Effector memory CD4-positive, alpha-beta T cell (primary cell): ENCODE data around the gene CYP2W1.
A peak's percentile ranks its signal among the peaks of the same experiment; 100 is the strongest.

ENCODE experiments used
- DNase-seq, 3 donors: peaks; one replicate each; pipeline ENCODE4 v3.0.0-alpha.2; 2020
- H3K27ac ChIP-seq: 2 replicates; pipeline ENCODE4 v1.7.0; 2013; ENCODE audit warnings: mild to moderate bottlenecking, low read length, moderate library complexity; ENCODE audit not compliant: insufficient read depth, poor library complexity, severe bottlenecking
- H3K27me3 ChIP-seq: replicated peaks from 2 replicates; pipeline ENCODE4 v1.7.0; 2013; ENCODE audit warnings: mild to moderate bottlenecking, low read length; ENCODE audit not compliant: insufficient read depth, control insufficient read depth, poor library complexity, severe bottlenecking
- H3K36me3 ChIP-seq: 2 replicates; pipeline ENCODE4 v1.7.0; 2013; ENCODE audit warnings: mild to moderate bottlenecking, low read length, moderate library complexity; ENCODE audit not compliant: control insufficient read depth, insufficient read depth
- H3K4me1 ChIP-seq: 2 replicates; pipeline ENCODE4 v1.7.0; 2013; ENCODE audit warnings: low read length, mild to moderate bottlenecking; ENCODE audit not compliant: control insufficient read depth, insufficient read depth, poor library complexity, severe bottlenecking
- H3K4me3 ChIP-seq: 2 replicates; pipeline ENCODE4 v1.7.0; 2013; ENCODE audit warnings: low read length, low read depth, mild to moderate bottlenecking; ENCODE audit not compliant: insufficient read depth, poor library complexity, severe bottlenecking
- H3K9me3 ChIP-seq: 2 replicates; pipeline ENCODE4 v1.7.0; 2013; ENCODE audit warnings: mild to moderate bottlenecking, low read length, moderate library complexity; ENCODE audit not compliant: control insufficient read depth

Gene CYP2W1

DNA sequence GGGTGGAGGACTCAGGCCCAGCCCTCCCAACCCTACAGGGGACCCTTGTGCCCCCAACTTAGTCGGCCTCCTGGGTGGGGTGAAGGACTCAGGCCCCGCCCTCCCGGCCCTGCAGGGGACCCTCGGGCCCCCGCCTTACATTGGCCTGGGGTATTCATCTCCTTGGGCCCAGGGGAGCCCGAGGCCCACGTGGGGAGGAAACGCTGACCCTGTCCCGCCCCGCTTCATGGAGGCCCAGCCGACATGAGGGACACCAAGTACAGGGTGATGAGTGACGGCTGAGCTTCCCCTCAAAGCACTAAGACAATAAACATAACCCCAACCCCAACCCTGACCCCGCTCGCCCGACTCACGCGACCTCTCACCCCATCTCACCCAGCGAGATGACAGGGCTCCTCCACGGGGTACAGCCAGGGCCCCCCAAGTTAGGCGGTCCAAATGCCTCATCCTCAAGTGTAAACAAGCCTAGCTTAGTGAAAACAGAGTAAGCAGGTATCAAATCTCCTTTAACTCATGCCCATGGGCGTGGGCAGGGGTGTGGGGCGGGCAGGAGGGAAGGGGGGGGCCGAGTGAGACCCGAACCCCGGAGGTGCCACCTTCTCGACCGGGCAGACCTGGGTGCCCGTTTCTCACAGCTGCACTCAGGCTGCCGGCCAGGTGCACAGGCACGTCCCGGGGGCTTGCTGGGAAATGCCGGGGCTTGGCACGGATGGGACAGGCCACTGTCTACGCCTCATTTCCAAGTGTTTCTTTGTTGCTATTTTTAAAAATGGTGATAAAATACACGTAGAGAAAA lies 8.2 kb downstream of the CYP2W1 start:
- no peak overlapping the region for H3K4me3 ChIP-seq

DNA sequence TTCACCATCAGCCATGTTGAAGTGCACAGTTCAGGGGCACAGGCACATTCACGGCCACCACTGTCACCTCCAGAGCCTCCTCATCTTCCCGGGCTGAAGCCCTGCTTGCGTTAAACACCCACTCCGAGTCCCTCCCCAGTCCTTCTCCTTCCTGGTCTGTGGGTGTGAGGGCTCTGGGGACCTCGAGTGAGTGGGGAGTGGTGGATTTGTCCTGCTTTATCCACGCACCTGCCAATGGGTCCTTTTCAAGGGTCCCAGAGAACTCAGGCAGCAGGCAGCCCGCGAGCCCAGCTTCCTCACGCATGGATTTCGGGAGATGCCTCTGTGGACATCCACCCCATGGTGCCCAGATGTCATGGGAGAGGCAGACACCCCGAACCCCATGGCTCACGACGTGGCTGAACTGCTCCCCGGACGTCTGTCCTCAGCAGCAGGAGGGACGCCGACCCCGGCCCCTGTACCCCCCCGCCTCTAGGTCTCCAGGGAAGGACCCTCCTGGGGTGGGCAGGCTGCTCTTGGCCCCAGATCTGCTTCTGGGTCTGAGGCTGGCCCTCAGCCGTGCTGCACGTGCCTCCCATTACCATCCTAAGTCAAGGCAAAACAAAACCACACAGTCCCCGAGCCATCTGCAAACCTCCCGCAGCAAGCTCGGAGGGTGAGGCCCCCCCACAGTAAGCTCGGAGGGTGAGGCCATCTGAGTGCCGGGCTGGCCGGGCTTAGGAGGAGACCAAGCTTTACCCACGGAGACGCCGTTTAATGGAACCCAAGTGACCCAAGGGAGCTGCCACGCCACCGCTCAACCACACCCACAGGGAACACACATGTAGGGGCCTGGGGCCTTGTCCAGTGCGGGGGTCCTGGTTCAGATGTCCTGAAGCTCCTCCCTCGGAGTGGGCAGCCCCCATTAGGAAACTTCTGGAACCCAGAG lies 9.0 kb downstream of the CYP2W1 start:
- peaks cover 3% of the 10 kb centered on the region for H3K4me1 ChIP-seq

More for the DNA sequence above, 8.2 kb downstream of the CYP2W1 start:
- peaks cover 14% of the 10 kb centered on the region for H3K27me3 ChIP-seq
- no peak for DNase-seq
- no peak overlapping the region for H3K27ac ChIP-seq
- H3K4me1 ChIP-seq, result peaks cover 3% of the 10 kb centered on the region
- no peaks in the 10 kb centered on the region for H3K9me3 ChIP-seq
- H3K36me3 ChIP-seq, result no peaks in the 10 kb centered on the region

DNA sequence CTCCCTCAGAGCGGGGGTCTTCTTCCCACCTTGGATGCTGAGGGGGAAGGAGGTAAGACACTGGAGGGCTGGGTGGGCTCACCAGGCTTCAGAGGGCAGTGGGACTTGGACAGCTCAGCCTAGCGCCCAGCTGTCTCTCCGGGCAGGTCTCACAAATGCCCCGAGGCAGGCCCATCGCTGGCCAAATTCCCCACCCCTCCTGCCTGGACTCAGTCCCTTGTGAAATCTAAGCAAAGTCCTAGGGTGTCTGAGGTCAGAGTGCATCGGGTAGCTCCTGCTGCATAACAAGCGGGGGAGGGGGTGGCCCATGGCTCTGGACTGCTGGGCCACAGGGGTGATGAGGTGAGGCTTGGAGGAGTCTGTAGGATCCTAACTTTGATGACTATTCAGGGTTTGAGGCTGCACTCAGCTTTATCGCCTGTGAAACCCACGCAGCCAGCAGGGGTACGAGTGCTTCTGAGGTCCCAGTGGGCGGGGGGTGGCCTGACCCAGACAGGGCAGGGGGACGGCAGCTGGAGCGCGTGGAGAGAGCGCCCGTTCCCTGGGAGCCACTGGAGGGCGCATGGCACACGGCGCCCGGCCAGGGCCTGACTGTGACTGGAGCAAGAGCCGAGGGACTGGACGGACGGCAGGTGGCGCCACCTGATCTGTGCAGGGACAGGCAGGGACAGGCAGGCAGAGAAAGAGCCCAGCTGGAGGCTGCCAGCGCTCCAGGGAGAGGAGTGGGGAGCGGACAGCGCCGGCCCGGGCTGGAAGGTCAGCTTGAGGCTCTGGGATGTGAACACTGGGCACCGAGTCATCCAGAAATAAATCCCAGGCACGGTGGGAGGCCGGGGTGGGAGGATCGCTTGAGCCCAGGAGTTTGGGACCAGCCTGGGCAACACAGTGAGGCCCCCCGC lies 10.0 kb downstream of the CYP2W1 start:
- Histone ChIP-seq H3K4me1 (peaks cover 3% of the 10 kb centered on the region), H3K9me3 (no peaks in the 10 kb centered on the region), H3K4me3 (no peak overlapping the region), H3K27me3 (peaks cover 7% of the 10 kb centered on the region), H3K27ac (no peak overlapping the region), H3K36me3 (peaks cover 7% of the 10 kb centered on the region)
- peak; percentile 83 to 89 (median 85) for DNase-seq

More for the DNA sequence above, 9.0 kb downstream of the CYP2W1 start:
- H3K4me3 ChIP-seq, result no peak overlapping the region
- no peak overlapping the region for H3K27ac ChIP-seq
- H3K9me3 ChIP-seq, result no peaks in the 10 kb centered on the region
- H3K27me3 ChIP-seq, result peaks cover 14% of the 10 kb centered on the region
- no peak for DNase-seq
- peaks cover 2% of the 10 kb centered on the region for H3K36me3 ChIP-seq

DNA sequence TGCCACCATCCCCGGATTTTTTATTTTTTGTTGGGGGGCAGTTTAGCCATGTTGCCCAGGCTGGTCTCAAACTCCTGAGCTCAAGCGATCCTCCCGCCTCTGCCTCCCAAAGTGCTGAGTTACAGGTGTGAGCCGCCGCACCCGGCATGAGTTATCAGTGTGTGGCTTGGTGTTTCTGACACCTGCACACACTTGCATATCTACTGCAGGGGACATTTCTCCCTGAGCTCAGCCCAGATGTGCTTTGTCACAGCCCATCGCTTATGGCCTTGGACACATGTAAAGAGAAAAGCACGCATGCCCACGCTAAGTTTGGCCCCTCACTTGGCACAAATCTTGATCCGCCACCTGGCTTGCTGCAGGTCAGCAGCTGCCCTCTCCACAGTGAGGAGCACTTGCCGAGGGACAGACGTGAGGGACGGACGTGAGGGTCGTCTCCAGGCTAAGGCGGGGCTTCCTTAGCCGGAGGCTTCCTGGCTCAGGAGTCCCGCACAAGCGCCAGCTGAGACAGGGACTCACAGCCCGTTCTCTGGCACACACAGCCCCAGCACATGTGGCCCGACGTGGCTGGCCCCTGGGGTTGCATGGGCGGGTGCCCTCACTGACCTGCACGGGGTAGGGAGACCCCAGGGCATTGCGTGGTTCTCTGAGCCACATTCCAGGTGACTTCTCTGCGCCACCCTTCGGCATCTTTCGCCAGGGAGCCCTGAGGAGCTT lies 11.8 kb downstream of the CYP2W1 start:
- Histone ChIP-seq H3K27me3 (no peaks in the 10 kb centered on the region), H3K4me1 (peaks cover 3% of the 10 kb centered on the region), H3K27ac (no peak overlapping the region), H3K4me3 (no peak overlapping the region), H3K36me3 (peaks cover 11% of the 10 kb centered on the region), H3K9me3 (no peaks in the 10 kb centered on the region)
- DNase-seq, result no peak

DNA sequence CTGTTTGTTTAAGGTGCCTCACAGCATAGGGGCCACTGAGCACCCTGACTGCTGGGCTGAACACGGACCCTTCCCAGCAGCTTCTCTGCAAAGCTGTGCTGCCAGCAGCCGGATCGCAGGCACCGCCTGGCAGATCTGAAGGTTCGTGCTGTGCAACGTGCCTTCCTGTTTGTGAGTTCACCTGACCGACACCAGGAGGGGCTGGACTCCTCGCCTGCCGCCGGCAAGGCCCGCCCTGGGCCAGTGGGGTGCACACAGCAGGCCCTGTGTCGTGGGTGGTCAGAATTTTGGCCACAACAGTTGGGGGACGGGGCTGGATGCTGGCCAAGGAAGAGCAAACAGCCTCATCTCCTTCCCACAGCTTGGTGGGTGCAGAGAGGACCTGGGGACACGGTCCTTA lies 12.6 kb downstream of the CYP2W1 start:
- H3K9me3 ChIP-seq, result no peaks in the 10 kb centered on the region
- no peak overlapping the region for H3K27ac ChIP-seq
- H3K4me3 ChIP-seq, result no peak overlapping the region
- peaks cover 3% of the 10 kb centered on the region for H3K4me1 ChIP-seq
- H3K27me3 ChIP-seq, result no peaks in the 10 kb centered on the region
- H3K36me3 ChIP-seq, result peaks cover 11% of the 10 kb centered on the region
- no peak for DNase-seq

DNA sequence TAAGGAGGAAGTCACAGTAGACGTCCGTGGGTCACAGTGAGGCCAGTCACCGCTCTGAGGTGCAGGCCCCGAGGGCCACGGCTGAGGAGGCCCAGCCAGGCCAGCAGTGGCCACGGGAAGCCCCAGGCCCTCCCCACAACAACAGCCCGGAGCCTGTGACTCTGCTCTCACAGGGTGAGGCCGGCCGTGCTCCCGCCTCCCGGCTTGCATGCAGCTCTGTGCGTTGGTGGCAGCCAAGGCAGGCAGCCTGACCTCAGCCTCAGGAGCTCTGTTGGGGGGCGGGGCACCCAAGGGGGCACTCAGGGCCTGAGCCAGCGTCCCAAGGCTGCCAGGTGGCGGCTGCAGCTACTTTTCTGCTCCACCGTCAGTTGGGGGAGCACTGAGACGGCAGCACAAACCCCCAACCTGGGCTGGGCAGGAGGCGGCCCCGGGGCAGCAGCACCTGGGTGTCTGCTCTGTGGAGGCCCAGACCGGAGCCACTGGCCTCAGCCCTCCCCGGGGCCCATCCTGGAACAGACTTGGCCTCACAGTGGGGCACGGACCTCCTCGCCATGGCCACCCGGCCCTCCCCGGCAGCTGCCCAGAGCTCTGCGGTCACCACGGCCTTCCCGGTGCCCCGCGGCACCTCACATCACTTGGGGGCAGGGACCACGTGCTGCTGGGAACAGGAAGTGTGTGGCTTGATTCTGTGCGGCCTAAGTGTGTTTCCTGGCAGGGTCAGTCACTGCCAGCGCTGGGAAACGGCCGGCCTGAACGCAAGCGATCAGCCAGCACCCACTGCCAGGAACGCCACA lies 13.3 kb downstream of the CYP2W1 start:
- Histone ChIP-seq H3K27ac (no peak overlapping the region), H3K4me1 (peaks cover 3% of the 10 kb centered on the region), H3K4me3 (no peak overlapping the region), H3K36me3 (peaks cover 11% of the 10 kb centered on the region), H3K27me3 (no peaks in the 10 kb centered on the region), H3K9me3 (no peaks in the 10 kb centered on the region)
- DNase-seq, result no peak

DNA sequence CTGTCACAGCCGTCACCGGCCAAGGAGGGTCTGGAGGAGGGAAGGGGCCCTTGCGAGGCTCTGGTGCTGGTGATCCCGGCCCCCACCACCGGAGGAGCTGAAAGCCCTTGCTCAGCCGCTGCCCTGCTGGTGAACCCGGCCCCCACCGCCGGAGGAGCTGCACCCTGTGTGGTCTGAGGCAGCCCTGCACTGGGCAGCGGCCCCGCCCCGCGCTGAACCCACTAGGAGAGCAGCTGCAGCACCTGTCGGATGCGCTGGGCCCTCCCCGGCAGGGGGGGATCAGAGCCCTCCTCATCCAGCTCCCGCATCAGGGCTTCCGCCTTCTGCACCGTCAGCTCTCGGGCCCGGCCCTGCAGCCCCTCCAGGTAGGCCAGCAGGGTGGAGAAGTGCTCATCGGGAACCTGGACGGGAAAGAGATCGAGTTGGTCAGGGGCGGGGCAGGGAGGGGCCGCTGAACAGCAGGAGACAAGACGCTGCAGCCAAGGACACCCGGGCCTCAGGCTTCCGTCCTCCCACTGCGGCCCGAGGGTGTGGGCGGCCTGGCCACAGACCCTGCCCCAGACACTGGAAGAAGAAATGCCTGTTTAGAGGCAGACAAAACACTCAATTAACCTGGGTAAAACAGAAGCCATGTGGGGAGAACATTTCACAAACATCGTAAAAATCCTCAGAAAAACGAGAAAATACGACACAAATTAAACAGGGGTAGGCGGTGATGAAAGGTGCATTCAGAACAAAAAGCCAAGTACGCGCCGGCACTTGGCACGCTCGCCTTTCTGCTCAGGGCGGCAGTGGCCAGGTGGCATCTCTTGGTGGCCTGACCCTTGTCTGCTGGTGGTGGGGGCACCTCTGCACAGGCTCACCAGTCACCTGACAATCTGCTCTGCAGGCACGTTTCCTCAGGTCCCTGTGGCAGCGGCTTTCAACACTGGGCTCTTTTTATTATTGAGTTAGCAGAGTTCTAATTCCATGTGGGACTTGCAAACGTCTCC lies 14.7 kb downstream of the CYP2W1 start:
- no peaks in the 10 kb centered on the region for H3K9me3 ChIP-seq
- H3K4me3 ChIP-seq, result no peak overlapping the region
- peaks cover 3% of the 10 kb centered on the region for H3K4me1 ChIP-seq
- no peaks in the 10 kb centered on the region for H3K27me3 ChIP-seq
- no peak overlapping the region for H3K27ac ChIP-seq
- H3K36me3 ChIP-seq, result peaks cover 11% of the 10 kb centered on the region
- no peak for DNase-seq
